GM12873 (cell line): Measurements from ENCODE around the gene ELMOD3.

Source experiments
- CTCF ChIP-seq: IDR thresholded peaks from 2 replicates; pipeline ENCODE4 v1.5.1; 2012; ENCODE audit warnings: low read depth, mild to moderate bottlenecking, moderate library complexity, low read length, control low read depth; ENCODE audit not compliant: insufficient read depth; ENCODE audit errors: missing control alignments

Gene ELMOD3

DNA sequence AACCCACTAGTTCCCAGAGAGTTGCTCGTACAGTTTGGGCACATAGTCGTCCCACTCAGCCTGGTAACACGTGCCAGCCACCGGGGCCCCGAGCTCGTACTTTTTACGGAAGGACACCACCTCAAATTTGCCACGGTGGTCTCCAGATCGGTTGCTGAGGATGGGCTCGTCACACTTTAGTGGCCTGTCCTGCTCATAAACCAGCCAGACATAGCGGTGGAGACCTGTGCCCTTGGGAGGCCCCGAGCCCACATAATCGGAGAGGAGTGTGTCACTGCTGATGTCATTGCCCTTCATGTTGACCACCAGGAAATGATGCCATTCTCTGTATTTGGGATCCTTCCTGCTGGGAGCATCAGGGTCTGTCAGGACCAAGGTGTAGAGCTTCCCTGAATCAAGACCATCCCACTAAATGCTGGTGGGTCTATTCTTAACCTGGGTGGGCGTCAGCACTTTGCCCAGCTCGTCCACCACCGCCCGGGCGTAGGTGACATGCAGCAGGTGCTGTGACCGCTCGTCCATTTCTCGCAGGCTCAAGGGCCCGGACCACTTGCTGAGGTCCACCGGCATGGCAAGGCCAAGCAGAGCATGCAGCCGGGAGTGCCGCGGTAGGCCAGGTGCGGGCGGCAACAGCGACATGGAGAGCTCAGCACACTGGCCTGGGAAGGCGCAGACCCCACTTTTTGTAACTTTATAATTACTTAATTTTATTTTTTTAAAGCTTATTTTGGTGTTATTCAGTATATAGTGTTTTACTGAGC lies 13.1 kb upstream of the ELMOD3 start:
- TF ChIP-seq CTCF = no peak

GRCh38 chr2:85342156-85342555 lies 12.4 kb upstream of the ELMOD3 start:
- no peak for TF ChIP-seq CTCF

DNA sequence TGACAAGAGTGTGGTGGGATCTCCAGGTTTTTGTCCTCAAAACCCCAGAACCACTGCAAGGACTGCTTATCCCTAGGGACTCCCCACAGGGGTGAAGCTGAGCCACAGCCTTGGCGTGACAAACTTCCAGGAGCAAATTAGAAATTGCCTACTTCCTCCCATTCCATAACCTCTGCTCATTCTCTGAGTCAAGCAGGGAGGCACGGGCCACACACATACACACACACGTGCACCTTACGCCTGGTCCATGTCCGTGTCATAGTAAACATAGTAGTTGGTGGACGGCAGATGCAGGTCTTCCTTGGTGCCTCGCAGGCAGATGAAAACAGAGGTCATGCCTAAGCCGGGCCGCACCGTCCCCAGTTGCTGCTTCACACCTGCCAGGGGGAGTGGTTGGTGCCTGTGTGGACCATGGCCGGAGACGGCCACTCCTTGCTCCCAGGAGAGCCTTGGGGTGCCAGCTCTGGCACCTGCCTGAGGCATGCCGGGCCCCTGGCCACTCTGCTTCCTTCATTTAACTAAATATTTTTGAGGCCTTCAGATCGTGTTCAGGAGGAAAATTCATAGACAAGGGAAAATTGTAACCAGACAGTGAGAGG lies 10.1 kb upstream of the ELMOD3 start:
- no peak for TF ChIP-seq CTCF

DNA sequence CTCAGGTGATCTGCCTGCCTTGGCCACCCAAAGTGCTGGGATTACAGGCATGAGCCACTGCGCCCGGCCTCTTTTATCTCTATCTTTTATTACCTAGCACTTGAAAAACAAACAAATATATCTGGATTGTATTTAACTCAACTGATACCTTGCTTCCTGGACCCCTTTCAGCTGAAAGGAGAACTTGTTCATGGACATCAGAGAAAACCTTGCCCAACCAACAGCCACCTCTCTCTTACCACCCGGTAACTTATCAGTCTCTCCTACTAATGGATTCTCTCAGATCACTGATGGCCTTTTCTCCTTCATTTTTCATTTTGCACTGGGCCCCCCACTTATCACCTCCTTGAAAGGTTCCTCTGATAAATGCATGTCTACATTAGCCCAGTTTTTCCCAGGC lies 7.0 kb upstream of the ELMOD3 start:
- TF ChIP-seq CTCF = no peak

DNA sequence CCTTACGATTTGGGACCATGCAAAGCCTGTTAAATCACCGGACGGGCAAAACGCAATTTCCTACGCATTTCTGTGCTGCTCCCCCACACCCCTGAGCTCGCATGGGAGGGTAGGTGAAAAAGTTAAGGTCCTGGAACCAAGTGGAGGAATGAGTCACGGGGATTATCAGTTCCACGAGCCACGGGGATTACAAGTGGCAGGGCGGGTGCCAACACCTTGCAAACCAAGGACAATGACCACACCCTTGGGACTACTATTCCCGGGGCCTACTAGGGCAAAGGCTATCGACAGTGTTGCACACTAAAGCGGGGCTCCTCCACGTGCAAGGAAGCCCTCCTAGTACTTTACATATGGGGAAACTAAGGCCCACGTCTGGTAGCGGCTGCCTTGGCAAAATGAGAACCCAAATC lies 688 bp upstream of the ELMOD3 start:
- TF ChIP-seq CTCF = no peak

DNA sequence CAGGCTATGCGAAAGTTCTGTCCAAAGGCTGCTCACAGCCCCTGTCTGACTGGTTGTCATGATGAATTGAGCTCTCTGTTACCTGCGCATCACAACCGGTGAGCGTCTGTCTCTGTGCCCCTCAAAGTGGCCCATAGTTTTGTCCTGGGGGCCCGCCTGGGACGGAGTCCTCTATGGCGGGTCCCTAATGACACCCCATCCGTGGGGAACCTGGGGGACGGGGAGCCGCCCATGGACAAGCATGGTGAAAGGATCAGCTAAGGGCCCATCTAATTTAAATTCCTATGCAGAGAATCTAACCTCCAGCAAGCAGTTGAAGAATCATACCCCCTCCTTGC lies 473 bp downstream of the ELMOD3 start:
- TF ChIP-seq CTCF = no peak

DNA sequence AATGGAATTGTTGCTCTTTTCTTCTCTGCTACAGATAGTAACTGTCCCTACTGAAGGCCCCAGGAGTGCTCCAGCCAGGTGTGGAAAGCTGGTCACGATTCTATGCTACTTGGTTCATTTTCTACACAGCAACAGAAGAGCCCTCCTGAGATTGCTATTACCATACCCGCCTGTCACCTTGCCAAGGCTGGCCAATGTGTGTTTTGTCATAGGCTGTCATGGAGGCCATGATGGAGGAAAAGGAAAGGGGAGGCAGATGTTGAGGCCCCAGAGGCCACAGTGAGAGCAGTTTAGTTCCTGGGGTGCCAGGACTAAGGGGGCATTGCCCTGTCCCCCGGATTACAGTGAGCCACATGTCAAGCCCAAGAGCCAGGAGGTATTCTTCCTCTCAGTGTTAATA lies 952 bp downstream of the ELMOD3 start:
- TF ChIP-seq CTCF = no peak
